Panc1 (cell line): ENCODE measurements around the gene NFX1.

Source experiments
- CTCF ChIP-seq: fragments of 450-650 bp; IDR thresholded peaks from 2 replicates; pipeline ENCODE4 v1.5.1; 2017; ENCODE audit warnings: mild to moderate bottlenecking
- POLR2AphosphoS5 ChIP-seq: IDR thresholded peaks from 2 replicates; pipeline ENCODE4 v1.6.1; 2012; ENCODE audit warnings: mild to moderate bottlenecking, low read depth, low read length, moderate library complexity
- TCF7L2 ChIP-seq: IDR thresholded peaks from 2 replicates; pipeline ENCODE4 v1.6.1; 2011; ENCODE audit warnings: mild to moderate bottlenecking, low read depth, low read length, inconsistent platforms

GRCh38 chr9:33244137-33244784, 46.1 kb upstream of the NFX1 start:
- no peak for TF ChIP-seq CTCF
- TF ChIP-seq TCF7L2, result no peak
- no peak for TF ChIP-seq POLR2AphosphoS5
